Activated T-helper 17 cell treated with anti-CD3 and anti-CD28 coated beads, Interleukin-2, amount 50 U/mL, for 72 hours (primary cell): Measurements from ENCODE around the gene KDM1A. TPM values are rescaled to one million over a fixed set of nuclear protein-coding genes. Genes with fewer than 3 reads are reported as not detected.

ENCODE experiments used
- ATAC-seq: fragments of 150-1000 bp; cut with Tn5 transposase; replicated peaks from 2 replicates; pipeline ENCODE4 v1.10.0; 2021; ENCODE audit warnings: mild to moderate bottlenecking, moderate library complexity
- H3K27ac Mint-ChIP-seq: one replicate; pipeline ENCODE4 v1.8.0; 2022; ENCODE audit warnings: mixed read lengths
- H3K27me3 Mint-ChIP-seq: one replicate; pipeline ENCODE4 v1.8.0; 2022; ENCODE audit warnings: mixed read lengths
- H3K36me3 Mint-ChIP-seq: one replicate; pipeline ENCODE4 v1.8.0; 2022; ENCODE audit warnings: low read depth, mild to moderate bottlenecking, mixed read lengths
- H3K4me1 Mint-ChIP-seq: one replicate; pipeline ENCODE4 v1.8.0; 2022; ENCODE audit warnings: mixed read lengths
- H3K4me3 Mint-ChIP-seq: one replicate; pipeline ENCODE4 v1.8.0; 2022; ENCODE audit warnings: mild to moderate bottlenecking, mixed read lengths
- H3K9me3 Mint-ChIP-seq: one replicate; pipeline ENCODE4 v1.8.0; 2022; ENCODE audit warnings: mixed read lengths
- total RNA-seq, 2 donors: library from RNA; stranded (reverse); gene quantifications; one replicate each; pipeline ENCODE4 v1.2.3, GENCODE V29; 2022

KDM1A gene
- total RNA-seq, 2 donors from 2014 or later = 22.5 to 45.3 TPM

- Mint-ChIP-seq H3K9me3 (no peaks in the 10 kb centered on the region), H3K27ac (peak overlapping the region; percentile 74), H3K36me3 (peaks cover 6% of the 10 kb centered on the region), H3K4me1 (peaks cover 37% of the 10 kb centered on the region), H3K27me3 (no peaks in the 10 kb centered on the region), H3K4me3 (peak overlapping the region; percentile 50)
- peak; percentile 84 for ATAC-seq
Observed at GRCh38 chr1:23100074-23100748, 80.9 kb downstream of the KDM1A start.

GRCh38 chr1:23101101-23101827, 82.0 kb downstream of the KDM1A start:
- ATAC-seq = no peak
- Mint-ChIP-seq H3K4me3 (peak overlapping the region; percentile 75), H3K36me3 (peaks cover 14% of the 10 kb centered on the region), H3K27ac (peak overlapping the region; percentile 86), H3K4me1 (peaks cover 37% of the 10 kb centered on the region), H3K27me3 (no peaks in the 10 kb centered on the region), H3K9me3 (no peaks in the 10 kb centered on the region)

- ATAC-seq = no peak
- H3K36me3 Mint-ChIP-seq = peaks cover 20% of the 10 kb centered on the region
- H3K27me3 Mint-ChIP-seq = no peaks in the 10 kb centered on the region
- H3K4me1 Mint-ChIP-seq = peaks cover 40% of the 10 kb centered on the region
- H3K9me3 Mint-ChIP-seq = no peaks in the 10 kb centered on the region
- peak overlapping the region; percentile 86 for H3K27ac Mint-ChIP-seq
- H3K4me3 Mint-ChIP-seq = peak overlapping the region; percentile 75
Observed at GRCh38 chr1:23101887-23102286, 82.6 kb downstream of the KDM1A start.

GRCh38 chr1:23102289-23102688, 83.0 kb downstream of the KDM1A start:
- peak; percentile 15 for ATAC-seq
- Mint-ChIP-seq H3K27me3 (no peaks in the 10 kb centered on the region), H3K36me3 (peaks cover 24% of the 10 kb centered on the region), H3K4me1 (peaks cover 42% of the 10 kb centered on the region), H3K27ac (peak overlapping the region; percentile 86), H3K9me3 (no peaks in the 10 kb centered on the region), H3K4me3 (peak overlapping the region; percentile 75)

GRCh38 chr1:23103001-23103889, 84.0 kb downstream of the KDM1A start:
- no peaks in the 10 kb centered on the region for H3K27me3 Mint-ChIP-seq
- H3K27ac Mint-ChIP-seq = peak overlapping the region; percentile 86
- peaks cover 46% of the 10 kb centered on the region for H3K4me1 Mint-ChIP-seq
- ATAC-seq = peak; percentile 90
- H3K9me3 Mint-ChIP-seq = no peaks in the 10 kb centered on the region
- H3K4me3 Mint-ChIP-seq = peak overlapping the region; percentile 75
- peaks cover 34% of the 10 kb centered on the region for H3K36me3 Mint-ChIP-seq

- no peaks in the 10 kb centered on the region for H3K9me3 Mint-ChIP-seq
- peaks cover 55% of the 10 kb centered on the region for H3K36me3 Mint-ChIP-seq
- ATAC-seq = peak; percentile 86
- peak overlapping the region; percentile 59 for H3K4me3 Mint-ChIP-seq
- peaks cover 45% of the 10 kb centered on the region for H3K4me1 Mint-ChIP-seq
- H3K27me3 Mint-ChIP-seq = no peaks in the 10 kb centered on the region
- H3K27ac Mint-ChIP-seq = peak overlapping the region; percentile 84
Observed at GRCh38 chr1:23108918-23109533, 89.8 kb downstream of the KDM1A start.

GRCh38 chr1:23110391-23110790, 91.1 kb downstream of the KDM1A start:
- Mint-ChIP-seq H3K36me3 (peaks cover 55% of the 10 kb centered on the region), H3K27me3 (no peaks in the 10 kb centered on the region), H3K27ac (peak overlapping the region; percentile 84), H3K4me3 (peak overlapping the region; percentile 59), H3K4me1 (peaks cover 53% of the 10 kb centered on the region), H3K9me3 (no peaks in the 10 kb centered on the region)
- ATAC-seq = no peak

- no peak for ATAC-seq
- H3K4me3 Mint-ChIP-seq = peak overlapping the region; percentile 59
- H3K27ac Mint-ChIP-seq = peak overlapping the region; percentile 73
- peaks cover 55% of the 10 kb centered on the region for H3K4me1 Mint-ChIP-seq
- no peaks in the 10 kb centered on the region for H3K27me3 Mint-ChIP-seq
- H3K36me3 Mint-ChIP-seq = peaks cover 41% of the 10 kb centered on the region
- no peaks in the 10 kb centered on the region for H3K9me3 Mint-ChIP-seq
Observed at GRCh38 chr1:23111600-23112535, 92.6 kb downstream of the KDM1A start.

- Mint-ChIP-seq H3K36me3 (peaks cover 17% of the 10 kb centered on the region), H3K4me1 (peaks cover 48% of the 10 kb centered on the region), H3K27ac (no peak overlapping the region), H3K4me3 (peak overlapping the region; percentile 20), H3K27me3 (no peaks in the 10 kb centered on the region), H3K9me3 (no peaks in the 10 kb centered on the region)
- peak; percentile 25 for ATAC-seq
Observed at GRCh38 chr1:23114424-23115079, 95.3 kb downstream of the KDM1A start.

GRCh38 chr1:23116216-23116836, 97.1 kb downstream of the KDM1A start:
- Mint-ChIP-seq H3K4me3 (no peak overlapping the region), H3K27ac (peak overlapping the region; percentile 22)

GRCh38 chr1:23116921-23117699, 97.8 kb downstream of the KDM1A start:
- Mint-ChIP-seq H3K27me3 (no peaks in the 10 kb centered on the region), H3K36me3 (peaks cover 6% of the 10 kb centered on the region), H3K4me1 (peaks cover 32% of the 10 kb centered on the region), H3K27ac (peak overlapping the region; percentile 22), H3K4me3 (no peak overlapping the region), H3K9me3 (no peaks in the 10 kb centered on the region)
- no peak for ATAC-seq

More at GRCh38 chr1:23116216-23116836, 97.1 kb downstream of the KDM1A start:
- ATAC-seq = no peak
- H3K4me1 Mint-ChIP-seq = peaks cover 40% of the 10 kb centered on the region
- H3K36me3 Mint-ChIP-seq = peaks cover 12% of the 10 kb centered on the region
- no peaks in the 10 kb centered on the region for H3K27me3 Mint-ChIP-seq
- no peaks in the 10 kb centered on the region for H3K9me3 Mint-ChIP-seq

- H3K4me3 Mint-ChIP-seq = no peak overlapping the region
- H3K27ac Mint-ChIP-seq = peak overlapping the region; percentile 77
- H3K4me1 Mint-ChIP-seq = peaks cover 29% of the 10 kb centered on the region
Observed at GRCh38 chr1:23118407-23118806, 99.1 kb downstream of the KDM1A start.

More at GRCh38 chr1:23118407-23118806, 99.1 kb downstream of the KDM1A start:
- Mint-ChIP-seq H3K9me3 (no peaks in the 10 kb centered on the region), H3K36me3 (no peaks in the 10 kb centered on the region), H3K27me3 (no peaks in the 10 kb centered on the region)
- no peak for ATAC-seq
